Activated T-cell treated with anti-CD3 and anti-CD28 coated beads, Interleukin-2, amount 50 U/mL, for 48 hours (primary cell): ENCODE data around the gene ZBP1.

Source experiments
- DNase-seq, 2 experiments: peaks; one replicate each; pipeline ENCODE4 v3.0.0-alpha.2; 2020

The ZBP1 gene

DNA sequence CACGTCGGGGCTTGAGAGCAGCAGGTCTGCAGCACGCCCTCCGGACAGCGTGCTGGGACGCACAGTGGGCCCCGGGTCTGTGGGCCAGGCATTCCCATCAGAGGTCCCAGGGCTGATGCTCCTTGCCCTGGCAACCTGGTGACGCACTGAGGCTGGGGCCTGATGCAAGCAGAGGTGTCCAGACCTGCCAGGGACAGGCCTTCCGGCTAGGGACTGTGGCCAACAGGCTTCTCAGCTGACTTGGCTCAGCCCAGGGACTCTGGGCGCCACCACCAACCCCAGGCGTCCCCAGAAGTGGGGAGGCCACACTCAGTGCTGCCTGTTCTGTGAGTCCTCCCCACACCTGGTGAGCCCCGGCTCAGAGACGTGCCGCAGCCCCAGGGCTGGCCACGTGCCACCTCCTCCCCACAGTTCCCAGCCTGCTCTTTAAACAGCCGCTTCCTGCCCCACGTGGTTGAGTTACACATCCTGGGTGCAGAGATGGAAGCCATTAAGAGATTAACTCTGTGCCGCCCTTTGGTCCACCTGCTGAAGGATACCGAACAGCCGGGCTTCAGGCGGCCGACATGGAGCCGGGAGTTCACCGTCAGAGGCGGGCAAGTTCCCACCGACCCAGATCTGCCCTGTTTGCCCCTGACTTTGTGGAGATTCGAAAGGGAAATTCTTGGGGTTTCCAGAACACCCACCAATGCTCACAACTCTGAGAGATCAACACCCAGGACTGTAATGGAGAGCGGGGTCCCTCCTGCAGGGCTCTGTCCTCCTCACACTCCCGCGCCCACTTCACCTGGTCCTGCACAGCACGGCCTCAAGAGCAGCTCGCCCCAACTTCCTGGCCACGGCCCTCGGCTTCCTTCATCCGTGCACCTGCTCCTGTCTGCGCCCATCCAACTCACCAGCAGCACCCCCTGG is 37.6 kb upstream of the ZBP1 start:
- peak; percentile 39 to 49 for DNase-seq

DNA sequence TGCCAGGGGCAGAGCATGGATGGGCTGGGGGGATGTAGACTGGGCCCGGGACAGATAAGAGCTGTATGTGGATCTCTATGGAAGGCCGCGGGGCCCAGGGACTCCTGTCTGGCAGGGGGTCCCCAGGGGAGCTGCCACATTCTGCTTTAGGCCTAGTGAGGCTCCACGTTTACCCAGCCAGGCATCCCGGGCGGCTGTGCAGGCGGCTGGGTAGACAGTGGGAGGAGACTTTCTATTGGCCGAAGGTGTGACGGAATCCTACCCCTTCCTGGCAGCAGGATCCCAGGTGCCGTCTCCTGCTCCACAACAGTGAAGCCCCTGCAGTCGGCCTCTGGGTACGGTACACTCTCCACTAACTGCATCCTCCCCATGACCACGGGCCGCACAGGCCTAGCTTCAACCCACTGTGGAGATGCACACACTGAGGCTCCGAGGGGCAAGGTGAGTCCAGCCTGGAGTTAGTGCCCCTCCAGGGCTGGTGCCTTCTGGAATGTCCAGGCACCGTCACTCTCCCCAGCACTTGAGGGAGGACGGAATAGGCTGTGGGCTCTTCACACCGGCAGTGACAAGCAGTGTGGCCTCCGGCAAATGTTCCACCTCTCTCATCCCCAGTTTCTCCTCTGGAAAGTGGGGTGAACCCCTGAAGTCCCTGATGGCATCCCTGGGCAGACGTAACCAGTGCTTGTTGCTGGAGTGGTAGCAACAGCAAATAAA is 36.8 kb upstream of the ZBP1 start:
- DNase-seq, result no peak

DNA sequence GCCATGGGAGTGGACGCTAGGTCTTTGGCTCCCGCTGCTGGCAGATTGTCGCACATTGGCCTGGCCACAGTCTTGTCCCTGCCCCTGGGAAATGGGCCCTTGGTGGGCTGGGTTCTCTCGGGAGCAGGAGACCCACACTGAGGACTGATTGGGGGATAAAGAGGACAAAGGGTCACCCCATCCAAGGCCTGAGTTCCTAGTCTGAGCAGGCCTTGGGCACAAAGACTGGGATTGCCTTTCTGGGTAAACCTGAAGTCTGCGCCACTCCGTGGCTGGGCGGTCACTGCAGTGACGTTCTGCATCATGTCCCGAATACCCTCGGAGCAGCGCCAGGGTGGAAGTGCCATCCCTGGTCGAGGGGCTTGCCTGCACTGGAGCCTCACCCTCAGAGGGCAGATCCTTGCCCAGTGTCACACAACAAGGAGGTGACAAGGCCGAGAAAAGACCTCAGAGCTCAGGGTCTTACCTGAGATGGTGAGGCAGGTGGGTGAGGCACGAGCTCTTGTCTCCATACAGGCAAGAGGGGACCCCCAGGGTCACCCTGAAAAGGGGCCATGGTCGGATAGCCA is 36.1 kb upstream of the ZBP1 start:
- DNase-seq, result peak; percentile 14 to 15

DNA sequence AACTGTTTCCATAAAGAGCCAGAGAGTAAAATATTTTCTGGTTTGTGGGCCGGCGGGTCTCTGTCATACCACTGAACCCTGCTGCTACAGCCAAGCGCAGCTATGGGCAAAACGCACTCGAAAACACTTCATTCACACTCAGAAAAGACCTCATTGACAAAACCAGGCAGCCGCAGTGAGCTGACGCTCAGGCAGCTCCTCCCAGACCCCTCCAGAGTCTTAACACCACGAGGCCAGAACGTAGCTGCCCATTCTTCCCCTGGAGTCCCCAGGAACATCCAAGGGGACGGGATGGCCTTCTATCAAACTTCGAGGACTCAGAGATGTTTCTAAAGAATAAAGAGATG is 35.6 kb upstream of the ZBP1 start:
- peak in 1 of 2 experiments; percentile 10 for DNase-seq

DNA sequence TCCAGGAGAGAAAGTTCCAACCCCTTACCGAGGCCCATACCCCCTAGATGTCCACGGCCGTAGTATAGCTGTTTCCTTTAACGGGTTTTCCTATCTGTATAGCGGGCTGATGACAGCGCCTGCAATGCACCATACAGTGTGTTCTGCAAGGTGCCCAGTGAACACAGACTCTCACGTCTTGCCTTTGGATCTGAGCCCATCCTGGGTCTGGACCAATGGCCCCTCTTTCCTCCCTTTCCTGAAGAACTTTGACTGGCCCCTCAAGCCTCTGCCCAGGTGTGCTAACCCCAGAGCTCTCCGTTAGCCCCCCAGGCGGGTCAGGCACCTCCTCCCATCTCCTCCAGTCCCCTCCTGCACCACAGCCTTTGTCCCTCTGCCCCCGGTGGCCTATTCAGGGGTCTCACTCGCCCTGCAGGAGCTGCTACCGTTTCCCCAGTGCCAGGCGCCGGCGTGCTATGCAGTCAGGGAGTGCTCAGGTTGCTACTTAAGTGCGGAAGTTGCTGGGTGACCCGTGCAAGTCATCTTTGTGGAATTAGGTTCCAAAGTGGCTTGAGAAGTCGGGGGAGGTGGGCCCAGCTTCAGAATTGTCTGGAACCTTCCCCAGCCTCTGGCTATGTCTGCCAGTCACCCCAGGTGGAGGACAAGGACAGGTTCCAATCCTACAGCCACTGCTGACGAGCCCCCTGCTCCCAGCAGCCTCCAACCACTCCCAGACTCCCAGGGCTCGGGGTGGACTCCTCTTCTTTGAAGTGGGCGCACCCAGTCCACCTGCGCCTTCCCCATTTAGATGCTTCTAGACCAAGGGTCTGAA is 35.0 kb upstream of the ZBP1 start:
- peak; percentile 14 to 15 for DNase-seq

DNA sequence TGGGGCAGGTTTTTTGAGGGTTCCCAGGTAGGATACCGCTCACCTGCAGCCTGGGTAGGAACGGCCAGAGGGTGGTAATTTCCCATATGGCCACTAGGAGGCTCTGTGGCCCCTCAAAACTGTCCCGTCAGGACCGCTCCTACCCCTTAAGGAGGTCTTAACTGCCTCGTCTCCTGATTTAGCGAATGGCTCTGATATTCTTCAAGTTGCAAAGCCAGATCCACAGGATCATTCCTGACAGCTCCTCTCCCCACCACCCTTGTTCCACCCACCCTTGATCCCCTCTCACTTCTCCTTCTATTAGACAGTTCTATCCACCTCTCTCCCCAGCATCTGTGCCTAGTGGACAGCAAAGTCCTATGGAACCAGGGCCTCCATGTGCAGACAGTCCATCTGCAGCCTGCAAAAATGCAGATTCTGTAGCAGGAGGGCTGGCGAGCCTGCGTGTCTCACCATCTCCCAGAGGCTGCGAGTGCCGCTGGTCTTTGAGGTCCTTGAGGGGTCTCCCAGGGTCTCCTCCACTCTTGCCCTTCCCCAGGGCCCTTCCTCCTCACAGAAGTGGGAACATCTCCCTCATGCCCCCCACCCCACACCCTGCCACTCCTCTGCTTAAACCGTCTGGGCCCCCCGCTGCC is 34.3 kb upstream of the ZBP1 start:
- peak; percentile 67 to 75 for DNase-seq

DNA sequence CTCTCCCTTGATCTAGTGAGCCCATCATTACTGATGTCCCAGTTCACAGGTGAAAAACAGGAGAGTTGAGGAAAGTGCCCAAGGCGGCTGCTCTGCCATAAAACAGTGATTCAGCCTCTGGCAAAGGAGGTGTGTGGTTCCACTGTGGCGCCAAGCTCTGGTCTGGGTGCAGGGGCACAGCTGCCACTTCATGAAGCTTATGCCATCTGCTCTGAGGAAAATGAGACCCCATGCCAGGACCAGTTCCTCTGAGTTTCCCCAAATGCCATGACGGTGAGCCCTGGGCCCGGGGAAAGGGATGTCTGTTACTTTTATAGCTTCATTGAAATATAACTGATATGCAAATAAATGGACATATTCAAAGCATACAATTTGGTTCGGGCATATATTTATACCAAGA is 33.7 kb upstream of the ZBP1 start:
- DNase-seq, result peak in 1 of 2 experiments; percentile 16

DNA sequence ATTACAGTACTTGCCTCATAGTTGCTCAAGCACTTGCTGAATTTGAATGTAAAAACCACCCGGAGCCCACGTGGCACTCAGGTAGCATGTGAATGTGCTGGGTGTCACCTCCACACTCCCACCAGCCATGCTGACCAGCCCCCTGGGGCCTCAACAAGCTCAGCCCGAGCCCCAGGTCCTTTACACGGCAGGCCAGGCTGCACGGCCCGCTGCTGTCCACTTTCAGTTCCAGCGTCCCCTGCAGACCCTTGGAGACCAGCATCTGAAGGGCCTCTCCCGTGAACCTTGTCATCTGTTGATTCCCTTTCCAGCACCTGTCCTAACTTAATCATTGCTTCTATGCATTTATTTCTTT is 33.3 kb upstream of the ZBP1 start:
- peak; percentile 10 to 12 for DNase-seq

DNA sequence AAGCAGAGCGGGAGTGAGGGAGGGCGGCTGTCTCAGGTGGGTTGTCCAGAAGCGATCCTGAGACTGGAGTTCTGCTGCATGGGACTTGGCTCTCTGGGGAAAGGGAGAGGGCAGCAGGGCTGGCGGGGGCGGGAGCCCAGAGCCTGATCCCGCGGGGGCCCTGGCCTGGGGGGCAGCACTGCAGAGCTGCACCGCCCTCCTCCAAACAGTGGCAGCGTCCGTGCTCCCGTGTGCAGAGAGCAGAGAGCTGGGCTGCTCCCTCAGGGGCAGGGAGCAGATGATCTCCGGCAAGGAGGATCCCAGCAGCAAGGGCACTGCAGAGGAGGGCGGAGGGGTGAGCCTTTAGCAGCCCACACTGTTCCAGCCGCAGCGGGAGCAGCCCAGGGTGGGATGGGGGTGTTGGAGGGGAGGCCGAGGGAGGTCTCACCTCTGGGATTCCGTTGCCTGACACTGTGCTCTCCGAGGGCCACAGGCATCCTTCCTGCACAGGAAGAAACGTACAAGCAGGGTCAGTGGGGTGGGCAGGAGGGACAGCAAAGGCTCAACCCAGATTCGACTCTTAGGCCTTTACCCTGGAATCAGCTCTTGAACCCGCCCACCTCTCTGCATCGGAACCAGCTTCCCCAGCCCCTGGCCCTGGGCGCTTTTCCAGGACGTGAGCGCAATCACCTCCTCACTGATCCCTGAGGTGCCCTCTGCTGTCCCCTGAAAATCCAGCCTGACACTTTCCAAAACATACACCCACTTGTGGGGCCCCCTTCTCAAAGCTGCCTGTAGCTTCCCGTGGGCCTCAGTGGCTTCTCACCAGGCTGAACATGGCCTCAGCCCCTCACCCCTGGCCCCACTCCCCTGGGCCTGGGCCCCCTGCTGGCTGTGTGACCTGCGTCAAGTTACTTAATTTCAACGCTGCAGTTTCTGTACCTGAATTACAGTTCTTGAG is 32.6 kb upstream of the ZBP1 start:
- peak; percentile 14 to 16 for DNase-seq

DNA sequence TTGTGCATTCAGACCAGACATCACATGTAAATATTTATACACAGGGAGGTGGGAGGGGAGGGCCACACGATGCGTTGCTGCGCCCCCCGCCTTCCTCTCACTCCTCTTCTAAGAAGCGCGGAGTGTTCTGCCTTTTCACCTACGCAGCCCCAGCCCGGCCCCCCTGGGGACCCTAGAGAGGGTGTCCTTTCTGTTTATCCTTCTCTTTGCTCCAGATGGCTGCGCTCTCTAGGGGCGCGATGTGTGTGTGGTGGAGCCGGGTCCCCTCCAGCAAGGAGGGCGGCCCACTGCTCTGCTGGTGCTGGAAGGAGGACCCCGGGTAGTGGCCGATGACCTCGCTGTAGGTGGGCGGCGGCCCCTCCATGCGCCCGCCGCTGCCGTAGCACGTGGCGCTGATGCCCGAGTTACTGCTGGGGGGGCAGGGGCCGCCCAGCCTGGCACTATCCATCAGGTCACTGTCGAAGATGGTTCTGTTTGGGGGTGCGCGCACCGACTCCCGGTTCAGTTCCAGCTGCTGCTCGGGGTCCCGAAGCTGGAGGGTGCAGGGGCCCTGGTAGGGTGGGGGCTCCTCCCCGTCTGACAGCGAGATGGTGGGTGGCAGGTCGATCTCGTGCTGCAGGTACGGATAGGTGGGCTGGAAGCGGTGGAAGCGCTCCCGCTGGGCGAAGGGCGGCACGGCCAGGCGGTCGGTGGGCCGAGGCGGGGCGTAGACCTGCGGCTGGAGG is 31.8 kb upstream of the ZBP1 start:
- DNase-seq, result peak in 1 of 2 experiments; percentile 10

DNA sequence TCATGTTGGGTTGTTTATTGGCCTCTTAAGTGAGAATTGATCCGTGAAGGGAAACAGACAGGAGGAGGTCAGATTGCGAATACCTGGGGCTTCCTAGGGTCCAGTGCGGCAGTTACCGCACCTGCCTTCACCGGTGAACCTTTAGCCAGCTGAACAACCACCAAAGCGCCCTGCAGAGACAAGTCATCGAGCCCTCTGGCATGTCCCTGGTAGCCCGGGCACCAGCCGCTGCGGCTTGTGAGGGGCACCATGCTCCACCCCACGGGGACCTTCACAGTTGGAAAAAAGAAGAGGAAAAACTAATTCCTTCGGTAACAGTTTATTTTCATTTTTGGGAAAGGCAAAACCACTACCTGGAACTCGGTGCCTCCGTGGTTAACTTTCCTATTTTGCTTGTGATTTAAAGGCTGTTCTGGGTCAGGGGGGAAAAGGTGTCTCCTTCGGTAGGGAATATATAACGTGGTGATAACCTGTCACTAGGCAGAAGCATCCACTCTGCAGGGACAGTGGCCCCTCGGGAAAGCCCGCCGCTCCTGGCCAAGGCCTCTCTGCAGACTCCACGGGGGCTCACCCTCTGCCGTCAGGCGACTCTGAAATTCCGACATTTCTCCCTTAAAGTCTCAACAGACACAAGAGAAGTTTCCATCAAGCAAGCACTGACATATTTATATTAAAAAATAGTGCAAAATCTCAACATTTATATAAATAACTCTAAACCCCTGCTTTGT is 30.7 kb upstream of the ZBP1 start:
- DNase-seq, result no peak

DNA sequence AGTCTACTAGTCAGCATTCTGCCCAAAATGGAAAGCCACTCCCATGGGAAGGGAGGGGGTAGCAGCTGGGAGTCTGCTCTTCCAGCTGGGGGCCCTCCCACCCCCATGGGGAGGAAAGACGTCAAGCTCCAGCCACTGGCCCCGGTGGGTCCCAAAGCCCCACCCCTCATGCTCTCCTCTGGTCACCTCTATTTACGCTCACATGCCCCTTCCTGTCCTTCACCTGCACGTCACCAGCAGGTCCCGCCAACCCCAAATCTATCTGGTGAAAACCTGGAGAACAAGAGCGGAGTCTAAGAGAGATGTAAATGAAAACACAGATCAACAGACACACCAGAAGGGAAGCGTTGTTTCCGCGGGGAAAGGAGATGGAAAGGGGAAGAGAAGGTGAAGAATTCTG is 30.0 kb upstream of the ZBP1 start:
- DNase-seq, result no peak

DNA sequence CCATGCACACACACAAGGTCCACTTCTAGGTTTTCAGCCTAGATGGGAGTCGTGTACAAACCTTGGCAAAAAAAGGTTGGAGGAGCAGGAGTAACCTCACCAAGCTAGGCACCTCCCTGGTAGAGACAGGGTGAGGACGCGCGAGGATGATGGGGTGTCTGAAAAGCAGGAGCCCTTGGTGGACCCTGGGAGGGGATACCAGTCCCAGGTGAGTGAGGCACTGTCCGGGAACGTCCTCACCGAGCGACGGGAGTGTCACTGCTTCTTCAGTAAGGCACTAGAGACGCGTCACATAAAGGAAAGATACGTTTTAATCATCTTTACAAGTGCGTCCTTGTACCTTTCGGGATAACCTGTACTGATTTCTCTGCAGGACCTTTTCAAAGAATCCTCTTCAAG is 29.4 kb upstream of the ZBP1 start:
- DNase-seq, result peak in 1 of 2 experiments; percentile 9

DNA sequence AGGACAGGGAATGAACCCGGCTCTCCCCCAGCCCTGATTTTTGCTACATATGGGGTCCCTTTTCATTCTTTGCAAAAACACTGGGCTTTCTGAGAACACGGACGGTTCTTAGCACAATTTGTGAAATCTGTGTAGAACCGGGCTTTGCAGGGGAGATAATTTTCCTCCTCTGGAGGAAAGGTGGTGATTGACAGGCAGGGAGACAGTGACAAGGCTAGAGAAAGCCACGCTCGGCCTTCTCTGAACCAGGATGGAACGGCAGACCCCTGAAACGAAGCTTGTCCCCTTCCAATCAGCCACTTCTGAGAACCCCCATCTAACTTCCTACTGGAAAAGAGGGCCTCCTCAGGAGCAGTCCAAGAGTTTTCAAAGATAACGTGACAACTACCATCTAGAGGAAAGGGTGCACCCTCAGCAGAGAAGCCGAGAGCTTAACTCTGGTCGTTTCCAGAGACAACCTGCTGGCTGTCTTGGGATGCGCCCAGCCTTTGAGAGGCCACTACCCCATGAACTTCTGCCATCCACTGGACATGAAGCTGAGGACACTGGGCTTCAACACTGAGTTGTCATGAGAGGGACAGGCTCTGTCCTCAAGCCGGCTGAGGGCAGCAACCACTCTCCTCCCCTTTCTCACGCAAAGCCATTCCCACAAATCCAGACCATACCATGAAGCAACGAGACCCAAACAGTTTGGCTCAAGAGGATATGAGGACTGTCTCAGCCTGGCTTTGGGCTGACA is 28.8 kb upstream of the ZBP1 start:
- DNase-seq, result peak in 1 of 2 experiments; percentile 5

DNA sequence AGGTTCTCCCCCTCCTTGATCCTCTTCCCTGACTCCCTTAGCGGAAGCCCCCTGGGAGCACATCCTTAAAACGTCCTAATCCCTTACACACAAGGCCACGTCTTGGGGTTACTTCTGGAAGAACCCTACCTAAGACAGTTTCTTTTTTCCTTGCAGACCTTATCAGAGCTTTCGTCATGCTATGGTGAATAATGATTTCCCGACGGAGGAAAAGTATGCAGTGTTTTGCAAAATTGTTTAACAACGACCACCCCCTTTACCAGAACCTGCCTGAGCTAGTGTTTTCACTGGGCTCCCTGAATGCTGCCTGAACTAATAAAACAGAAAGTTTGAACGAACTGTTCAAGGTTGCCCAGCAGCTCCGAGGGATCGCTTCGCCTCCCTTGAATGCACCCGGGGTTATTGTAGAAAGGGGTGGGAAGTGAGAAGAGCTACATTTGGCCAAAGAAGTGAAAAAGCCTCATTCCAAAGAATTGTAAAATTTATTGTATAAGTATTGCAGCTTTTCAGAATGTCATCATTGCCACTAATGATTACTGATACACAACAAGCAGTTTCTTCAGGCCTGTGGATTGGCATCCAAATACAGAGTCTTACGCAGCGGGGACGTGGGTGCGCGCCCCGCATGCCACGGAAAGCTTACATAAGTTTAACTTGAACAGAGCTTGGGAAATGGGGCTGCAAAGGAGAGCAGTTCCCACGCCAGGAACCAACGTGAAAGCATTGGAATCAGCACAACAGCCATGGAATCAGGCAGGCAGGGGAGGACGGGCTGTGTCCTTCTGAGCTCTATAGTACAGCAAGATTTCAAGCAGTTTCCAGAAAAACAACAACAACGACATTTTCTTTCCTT is 27.9 kb upstream of the ZBP1 start:
- DNase-seq, result no peak

DNA sequence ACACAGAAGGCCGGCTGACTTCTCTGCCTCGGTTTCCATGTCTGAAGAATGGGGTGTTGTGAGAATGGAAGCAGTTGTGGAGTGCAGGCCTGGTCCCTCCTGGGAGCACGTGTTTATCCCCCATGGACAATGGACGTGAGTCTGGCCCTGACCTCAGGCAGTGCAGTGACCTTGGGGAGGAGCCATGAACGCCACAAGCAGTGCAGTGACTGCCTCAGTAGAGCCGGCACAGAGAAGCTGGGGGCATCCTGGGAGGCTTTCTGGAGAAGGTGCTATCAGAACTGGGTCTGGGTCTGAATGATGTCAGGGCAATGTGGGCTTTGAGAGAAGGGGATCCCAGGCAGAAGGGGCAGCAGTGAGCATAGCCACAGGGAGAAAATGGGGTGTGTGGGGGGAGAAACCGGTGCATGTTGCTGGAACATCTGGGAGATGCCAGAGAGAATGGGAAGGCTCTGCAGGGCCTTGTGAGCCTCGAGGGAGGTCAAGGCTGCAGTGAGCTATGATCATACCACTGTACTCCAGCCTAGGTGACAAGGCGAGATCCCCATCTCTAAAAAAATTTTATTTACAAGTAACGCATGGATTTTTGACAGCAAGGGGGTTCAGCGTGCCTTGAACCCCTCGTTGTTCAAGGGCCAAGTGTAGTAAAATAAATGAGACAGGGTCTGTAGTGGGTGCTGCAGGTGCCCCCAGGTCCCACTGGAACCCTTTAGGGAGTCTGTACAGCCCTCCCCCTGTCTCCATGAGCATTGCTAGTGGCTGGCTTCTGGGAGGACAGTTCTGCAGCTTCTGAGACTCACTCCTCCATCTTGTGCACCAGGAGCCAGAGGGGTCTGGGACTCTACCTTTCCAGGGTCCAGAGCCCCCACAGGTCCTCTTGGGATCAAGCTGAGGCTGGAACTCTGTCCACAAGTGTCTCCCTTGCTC is 27.0 kb upstream of the ZBP1 start:
- DNase-seq, result no peak

DNA sequence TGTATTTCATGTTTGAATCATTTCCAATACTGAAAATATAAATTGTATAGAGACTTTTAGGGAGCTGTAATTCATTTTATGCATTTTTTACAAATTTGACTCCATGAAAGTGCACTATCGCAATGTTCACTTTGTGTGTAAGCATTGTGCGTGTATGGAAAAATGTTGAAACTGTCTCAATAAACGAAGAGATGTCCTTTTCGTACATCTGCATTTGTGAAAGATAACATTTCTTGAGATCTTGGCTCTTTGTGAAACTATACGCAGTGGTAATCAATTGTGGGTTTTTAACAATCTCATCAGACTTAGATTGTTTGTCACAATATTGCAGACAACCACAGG is 18.6 kb upstream of the ZBP1 start:
- DNase-seq, result no peak
